ENCODE results near the gene KIF4B. TPM values are rescaled to one million over a fixed set of nuclear protein-coding genes. Genes with fewer than 3 reads are reported as not detected.
"Not testable (repeated sequence)": the region's sequence is repeated elsewhere in the genome, so short reads cannot be mapped to it uniquely, and the experiment has no call there.

KIF4B gene
- total RNA-seq, 1 experiment from 2014 or later, result 0.07 TPM

DNA sequence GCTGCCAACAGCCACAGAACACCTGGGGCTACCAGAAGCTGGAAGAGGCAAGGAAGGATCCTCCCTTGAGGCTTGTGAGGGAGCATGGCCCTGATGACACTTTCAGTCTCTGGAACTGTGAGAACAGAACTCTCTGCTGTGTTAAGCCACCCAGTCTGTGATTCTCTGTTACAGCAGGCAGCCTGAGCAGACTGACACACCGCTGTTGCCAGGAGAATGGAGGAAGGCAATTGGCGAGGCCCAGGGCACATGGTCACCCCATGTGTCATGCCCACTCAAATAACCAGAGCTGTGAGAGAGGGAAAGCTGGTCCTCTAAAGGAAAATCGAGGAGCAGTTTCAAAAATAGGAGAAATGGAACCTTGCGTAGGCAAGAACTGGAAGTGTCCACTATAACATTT, 12.0 kb upstream of the KIF4B start:
- Histone ChIP-seq H3K4ac (ENCODE audit: low read depth, low read length) (no peak overlapping the region), H2AK5ac (ENCODE audit: insufficient read length, low read length) (no peak overlapping the region), H3K79me1 (ENCODE audit: insufficient read depth, low read depth, low read length, poor library complexity, severe bottlenecking) (no peaks in the 10 kb centered on the region), H3K18ac (ENCODE audit: insufficient read length, low read depth, low read length) (no peak overlapping the region), H2BK5ac (ENCODE audit: insufficient read length, low read length) (no peak overlapping the region), H3T11ph (ENCODE audit: low read length) (no peak overlapping the region), H2BK15ac (ENCODE audit: low read depth, low read length) (no peak overlapping the region), H3K27ac (ENCODE audit: insufficient read length, low read depth, low read length) (no peak overlapping the region), H3K23ac (ENCODE audit: insufficient read length, low read depth, low read length) (no peak overlapping the region), H3K4me1 (ENCODE audit: insufficient read depth, low read length) (no peaks in the 10 kb centered on the region), H2AFZ (ENCODE audit: low read length) (no peak overlapping the region), H3K23me2 (ENCODE audit: insufficient read length, low read depth, low read length, poor library complexity, severe bottlenecking) (no peaks in the 10 kb centered on the region), H2BK12ac (ENCODE audit: insufficient read length, low read depth, low read length) (no peak overlapping the region), H3K14ac (ENCODE audit: insufficient read depth, low read length) (no peak overlapping the region), H4K8ac (replicated peaks; ENCODE audit: insufficient read length, low read depth, low read length) (no peak overlapping the region), H3K56ac (ENCODE audit: insufficient read length, low read depth, low read length) (no peak overlapping the region), H4K5ac (ENCODE audit: insufficient read length, low read depth, low read length) (no peak overlapping the region), H3K79me2 (ENCODE audit: insufficient read depth, low read length) (no peaks in the 10 kb centered on the region), H3K27me3 (ENCODE audit: insufficient read depth, low read length) (no peaks in the 10 kb centered on the region), H3K9me3 (ENCODE audit: control insufficient read depth, low read depth, low read length) (no peaks in the 10 kb centered on the region), H2BK20ac (ENCODE audit: low read depth, low read length, poor library complexity, severe bottlenecking) (no peak overlapping the region), H4K20me1 (ENCODE audit: control insufficient read depth, insufficient read depth, insufficient read length) (no peaks in the 10 kb centered on the region), H4K91ac (ENCODE audit: insufficient read length, low read depth, low read length) (no peak overlapping the region), H2BK120ac (ENCODE audit: low read depth, low read length, poor library complexity, severe bottlenecking) (no peak overlapping the region), H3K4me2 (ENCODE audit: insufficient read depth, insufficient read length, low read length) (no peak overlapping the region), H3K9ac (ENCODE audit: extremely low read depth, insufficient read length, low read length) (no peak overlapping the region)
- Mint-ChIP-seq H3K27me3 (ENCODE audit: low read depth) (peaks cover 3% of the 10 kb centered on the region; the same call in 1 of the 2 replicates), H3K4me1 (peaks cover 3 to 10% of the 10 kb centered on the region in 2 experiments), H3K9me3 (peaks cover 4 to 10% of the 10 kb centered on the region in 2 experiments), H3K4me3 (no peak overlapping the region), H3K27ac (peak overlapping the region in 2 of 3 experiments; percentile 10 to 75; a peak in 3 of 7 replicates), H3K36me3 (ENCODE audit: insufficient read depth in 1 of 3, low read depth in 3 of 3) (peaks cover 0 to 2% (median 0%) of the 10 kb centered on the region in 3 experiments; a peak in 1 of 7 replicates)
- no peak for DNase-seq
- no CpG with 5 or more reads among the region's 4 CpGs for whole genome bisulfite sequencing (ENCODE audit: extremely low coverage, insufficient read length, low lambda C conversion rate)
- TF ChIP-seq, protein P1, sequence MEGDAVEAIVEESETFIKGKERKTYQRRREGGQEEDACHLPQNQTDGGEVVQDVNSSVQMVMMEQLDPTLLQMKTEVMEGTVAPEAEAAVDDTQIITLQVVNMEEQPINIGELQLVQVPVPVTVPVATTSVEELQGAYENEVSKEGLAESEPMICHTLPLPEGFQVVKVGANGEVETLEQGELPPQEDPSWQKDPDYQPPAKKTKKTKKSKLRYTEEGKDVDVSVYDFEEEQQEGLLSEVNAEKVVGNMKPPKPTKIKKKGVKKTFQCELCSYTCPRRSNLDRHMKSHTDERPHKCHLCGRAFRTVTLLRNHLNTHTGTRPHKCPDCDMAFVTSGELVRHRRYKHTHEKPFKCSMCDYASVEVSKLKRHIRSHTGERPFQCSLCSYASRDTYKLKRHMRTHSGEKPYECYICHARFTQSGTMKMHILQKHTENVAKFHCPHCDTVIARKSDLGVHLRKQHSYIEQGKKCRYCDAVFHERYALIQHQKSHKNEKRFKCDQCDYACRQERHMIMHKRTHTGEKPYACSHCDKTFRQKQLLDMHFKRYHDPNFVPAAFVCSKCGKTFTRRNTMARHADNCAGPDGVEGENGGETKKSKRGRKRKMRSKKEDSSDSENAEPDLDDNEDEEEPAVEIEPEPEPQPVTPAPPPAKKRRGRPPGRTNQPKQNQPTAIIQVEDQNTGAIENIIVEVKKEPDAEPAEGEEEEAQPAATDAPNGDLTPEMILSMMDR (conservative IDR thresholded peaks at IDR 0.05), result no peak

DNA sequence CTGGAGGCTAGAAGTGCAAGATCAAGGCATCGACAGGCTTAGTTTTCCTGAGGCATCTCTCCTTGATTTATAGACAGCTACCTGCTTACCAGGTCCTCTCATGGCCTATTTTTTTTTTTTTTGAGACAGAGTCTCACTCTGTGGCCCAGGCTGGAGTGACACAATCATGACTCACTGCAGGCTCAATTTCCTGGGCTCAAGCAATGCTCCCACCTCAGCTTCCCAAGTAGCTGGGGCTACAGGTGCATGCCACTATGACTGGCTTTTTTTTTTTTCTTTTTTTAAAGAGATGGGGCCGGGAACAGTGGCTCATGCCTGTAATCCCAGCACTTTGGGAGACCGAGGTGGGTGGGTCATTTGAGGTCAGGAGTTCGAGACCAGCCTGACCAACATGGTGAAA, 10.8 kb upstream of the KIF4B start:
- not testable (repeated sequence) for H2BK120ac ChIP-seq (ENCODE audit: low read depth, low read length, poor library complexity, severe bottlenecking); DNase-seq

More for the DNA sequence above, 10.8 kb upstream of the KIF4B start:
- H3K79me1 ChIP-seq (ENCODE audit: insufficient read depth, low read depth, low read length, poor library complexity, severe bottlenecking); H3K27me3 ChIP-seq (ENCODE audit: insufficient read depth, low read length); H3K18ac ChIP-seq (ENCODE audit: insufficient read length, low read depth, low read length); H3K79me2 ChIP-seq (ENCODE audit: insufficient read depth, low read length); H3K4ac ChIP-seq (ENCODE audit: low read depth, low read length); H3K9me3 ChIP-seq (ENCODE audit: control insufficient read depth, low read depth, low read length); H2BK12ac ChIP-seq (ENCODE audit: insufficient read length, low read depth, low read length); H2AFZ ChIP-seq (ENCODE audit: low read length); H3K23ac ChIP-seq (ENCODE audit: insufficient read length, low read depth, low read length); H2BK15ac ChIP-seq (ENCODE audit: low read depth, low read length); H2BK20ac ChIP-seq (ENCODE audit: low read depth, low read length, poor library complexity, severe bottlenecking); H3K9ac ChIP-seq (ENCODE audit: extremely low read depth, insufficient read length, low read length); H3K4me1 ChIP-seq (ENCODE audit: insufficient read depth, low read length); H3K4me3 Mint-ChIP-seq; H3K23me2 ChIP-seq (ENCODE audit: insufficient read length, low read depth, low read length, poor library complexity, severe bottlenecking); H4K20me1 ChIP-seq (ENCODE audit: control insufficient read depth, insufficient read depth, insufficient read length); H4K91ac ChIP-seq (ENCODE audit: insufficient read length, low read depth, low read length); H3K36me3 Mint-ChIP-seq (ENCODE audit: insufficient read depth in 1 of 3, low read depth in 3 of 3); H2BK5ac ChIP-seq (ENCODE audit: insufficient read length, low read length); H3K27ac Mint-ChIP-seq; H3K27ac ChIP-seq (ENCODE audit: insufficient read length, low read depth, low read length); H3K14ac ChIP-seq (ENCODE audit: insufficient read depth, low read length); H3K56ac ChIP-seq (ENCODE audit: insufficient read length, low read depth, low read length); H2AK5ac ChIP-seq (ENCODE audit: insufficient read length, low read length); H3K27me3 Mint-ChIP-seq (ENCODE audit: low read depth); H4K8ac ChIP-seq (replicated peaks; ENCODE audit: insufficient read length, low read depth, low read length); H3T11ph ChIP-seq (ENCODE audit: low read length); H4K5ac ChIP-seq (ENCODE audit: insufficient read length, low read depth, low read length); H3K4me2 ChIP-seq (ENCODE audit: insufficient read depth, insufficient read length, low read length): not testable (repeated sequence)
- H3K4me1 Mint-ChIP-seq, result peaks cover 3 to 10% of the 10 kb centered on the region in 2 experiments
- peaks cover 4 to 10% of the 10 kb centered on the region in 2 experiments for H3K9me3 Mint-ChIP-seq
- whole genome bisulfite sequencing (ENCODE audit: extremely low coverage, insufficient read length, low lambda C conversion rate), result no CpG with 5 or more reads among the region's 4 CpGs

All from H9 (cell line).